SK-N-SH (cell line): ENCODE measurements around the gene HEPN1. TPM values are rescaled to one million over a fixed set of nuclear protein-coding genes. Genes with fewer than 3 reads are reported as not detected.

Source experiments
- CTCF ChIA-PET: fragments of 300-600, 350-600 bp; formaldehyde crosslinking; extraction: SDS; loops from one replicate; lab custom pipeline; 2021; lab: Yijun Ruan, JAX
- POLR2A ChIA-PET: fragments of 350-600 bp; sonication (Branson Sonifier 250); formaldehyde crosslinking; extraction: SDS; loops from one replicate; lab custom pipeline; 2020; ENCODE audit warnings: antibody characterized with exemption, inconsistent platforms; lab: Yijun Ruan, JAX
- DNase-seq: peaks from one replicate; pipeline ENCODE4 v3.0.0; 2012
- H2AFZ ChIP-seq: fragments of 200-600 bp; sonication (generic); 2 replicates; pipeline ENCODE4 v1.8.1; 2016; ENCODE audit warnings: antibody characterized with exemption, mild to moderate bottlenecking, low read depth
- H3F3A ChIP-seq: fragments of 200-600 bp; sonication (generic); replicated peaks from 2 replicates; pipeline ENCODE3; 2016; ENCODE audit warnings: antibody characterized with exemption, mild to moderate bottlenecking; ENCODE audit not compliant: insufficient read depth
- H3K27ac ChIP-seq, 2 experiments: fragments of 200-500 bp in 1 of 2; fragments of 200-600 bp in 1 of 2; sonication (Bioruptor generic) in 1 of 2; sonication (generic), shearing (Covaris generic) in 1 of 2; 2 replicates each; pipeline versions ENCODE4 v1.5.1 to v1.6.1; 2014 to 2016; ENCODE audit warnings: low read depth in 2 of 2, inconsistent platforms in 1 of 2, low read length in 1 of 2, mild to moderate bottlenecking in 1 of 2, mixed read lengths in 1 of 2
- H3K27me3 ChIP-seq: fragments of 200-600 bp; sonication (generic), shearing (Covaris generic); 2 replicates; pipeline ENCODE4 v1.6.1; 2016; ENCODE audit warnings: mixed run types; ENCODE audit not compliant: insufficient read depth
- H3K36me3 ChIP-seq, 2 experiments: fragments of 200-500 bp in 1 of 2; fragments of 200-600 bp in 1 of 2; sonication (Bioruptor generic) in 1 of 2; sonication (generic) in 1 of 2; replicated peaks in 1 of 2; 2 replicates each; pipeline versions ENCODE3 to v1.5.1; 2014 to 2016; ENCODE audit warnings: low read length in 1 of 2, mild to moderate bottlenecking in 1 of 2; ENCODE audit not compliant: insufficient read depth in 2 of 2, control insufficient read depth in 1 of 2
- H3K4me1 ChIP-seq, 2 experiments: fragments of 200-500 bp in 1 of 2; fragments of 200-600 bp in 1 of 2; sonication (Bioruptor generic) in 1 of 2; sonication (generic), shearing (Covaris generic) in 1 of 2; 2 replicates each; pipeline versions ENCODE4 v1.5.1 to v1.6.1; 2014 to 2016; ENCODE audit warnings: low read depth in 1 of 2, low read length in 1 of 2, mixed run types in 1 of 2; ENCODE audit not compliant: insufficient read depth in 2 of 2, control insufficient read depth in 1 of 2
- H3K4me2 ChIP-seq: fragments of 200-600 bp; sonication (generic), shearing (Covaris generic); 2 replicates; pipeline ENCODE4 v1.6.1; 2017; ENCODE audit warnings: mixed run types
- H3K4me3 ChIP-seq, 2 experiments: fragments of 200-500 bp in 1 of 2; fragments of 200-600 bp in 1 of 2; sonication (Bioruptor generic) in 1 of 2; sonication (generic), shearing (Covaris generic) in 1 of 2; 2 replicates each; pipeline versions ENCODE4 v1.5.1 to v1.8.1; 2014 to 2016; ENCODE audit warnings: low read depth in 2 of 2, inconsistent platforms in 1 of 2, low read length in 1 of 2, mild to moderate bottlenecking in 1 of 2, mixed read lengths in 1 of 2, moderate library complexity in 1 of 2
- H3K79me2 ChIP-seq: fragments of 200-600 bp; sonication (generic); 2 replicates; pipeline ENCODE4 v1.8.1; 2017; ENCODE audit warnings: mild to moderate bottlenecking; ENCODE audit not compliant: insufficient read depth
- H3K9ac ChIP-seq: fragments of 200-600 bp; sonication (generic); 2 replicates; pipeline ENCODE4 v1.6.1; 2017; ENCODE audit warnings: mixed run types
- H3K9me2 ChIP-seq: fragments of 200-600 bp; sonication (generic); 2 replicates; pipeline ENCODE4 v1.6.1; 2017; ENCODE audit warnings: mixed run types
- H3K9me3 ChIP-seq: fragments of 200-600 bp; sonication (generic); 2 replicates; pipeline ENCODE4 v1.6.1; 2017; ENCODE audit warnings: mixed run types, mild to moderate bottlenecking, moderate library complexity
- H4K20me1 ChIP-seq: fragments of 200-600 bp; sonication (generic); 2 replicates; pipeline ENCODE4 v1.6.1; 2017; ENCODE audit warnings: mild to moderate bottlenecking, mixed run types; ENCODE audit not compliant: insufficient read depth
- CHD2 ChIP-seq: fragments of 150-350 bp; IDR thresholded peaks from 2 replicates; pipeline ENCODE4 v1.6.1; 2018; ENCODE audit warnings: low read length; ENCODE audit not compliant: partially characterized antibody
- FOXJ3 ChIP-seq: sonication (generic); formaldehyde crosslinking; IDR thresholded peaks from 2 replicates; pipeline ENCODE4 v1.5.1; 2020; ENCODE audit warnings: mild to moderate bottlenecking, missing genetic modification reagents
- RAD21 ChIP-seq: IDR thresholded peaks from 2 replicates; pipeline ENCODE4 v1.6.1; 2012; ENCODE audit warnings: mild to moderate bottlenecking, low read length
- REST ChIP-seq: IDR thresholded peaks from 2 replicates; pipeline ENCODE4 v1.6.1; 2012; ENCODE audit warnings: mild to moderate bottlenecking, low read depth, low read length, moderate library complexity
- TEAD4 ChIP-seq: IDR thresholded peaks from 2 replicates; pipeline ENCODE4 v1.4.0; 2012; ENCODE audit warnings: mild to moderate bottlenecking, borderline replicate concordance; ENCODE audit not compliant: insufficient read depth
- WGBS: methylation state at CpG from one replicate; pipeline ENCODE4 v1.1.6; 2017; ENCODE audit warnings: low lambda C conversion rate; 5-methylcytosine and 5-hydroxymethylcytosine counted together
- polyA plus RNA-seq, 3 experiments: library from polyadenylated mRNA; depleted of rRNA; stranded (reverse); fragments of >200 nt; gene quantifications; 2 replicates each; pipeline ENCODE4 v1.2.3, GENCODE V29; 2012
- TF ChIP-seq, protein P1 (sequence below): fragments of 200-600 bp; sonication (generic); IDR thresholded peaks from 2 replicates; pipeline ENCODE4 v1.6.1; 2017; ENCODE audit warnings: antibody characterized with exemption, mild to moderate bottlenecking, moderate library complexity

Gene HEPN1
- polyA plus RNA-seq, 1 of the 3 experiments (the other 2 are of a cell fraction) = not detected

GRCh38 chr11:124869856-124870387 lies 49.1 kb upstream of the HEPN1 start:
- H3K27me3 ChIP-seq = peaks cover 44% of the 10 kb centered on the region
- 88% methylated on average over 11 of the region's 14 CpGs for whole genome bisulfite sequencing

More at GRCh38 chr11:124869856-124870387, 49.1 kb upstream of the HEPN1 start:
- H3K9me3 ChIP-seq = no peaks in the 10 kb centered on the region
- TF ChIP-seq TEAD4 (no peak), REST (no peak), CHD2 (no peak), RAD21 (no peak), FOXJ3 (no peak)
- TF ChIP-seq, protein P1, sequence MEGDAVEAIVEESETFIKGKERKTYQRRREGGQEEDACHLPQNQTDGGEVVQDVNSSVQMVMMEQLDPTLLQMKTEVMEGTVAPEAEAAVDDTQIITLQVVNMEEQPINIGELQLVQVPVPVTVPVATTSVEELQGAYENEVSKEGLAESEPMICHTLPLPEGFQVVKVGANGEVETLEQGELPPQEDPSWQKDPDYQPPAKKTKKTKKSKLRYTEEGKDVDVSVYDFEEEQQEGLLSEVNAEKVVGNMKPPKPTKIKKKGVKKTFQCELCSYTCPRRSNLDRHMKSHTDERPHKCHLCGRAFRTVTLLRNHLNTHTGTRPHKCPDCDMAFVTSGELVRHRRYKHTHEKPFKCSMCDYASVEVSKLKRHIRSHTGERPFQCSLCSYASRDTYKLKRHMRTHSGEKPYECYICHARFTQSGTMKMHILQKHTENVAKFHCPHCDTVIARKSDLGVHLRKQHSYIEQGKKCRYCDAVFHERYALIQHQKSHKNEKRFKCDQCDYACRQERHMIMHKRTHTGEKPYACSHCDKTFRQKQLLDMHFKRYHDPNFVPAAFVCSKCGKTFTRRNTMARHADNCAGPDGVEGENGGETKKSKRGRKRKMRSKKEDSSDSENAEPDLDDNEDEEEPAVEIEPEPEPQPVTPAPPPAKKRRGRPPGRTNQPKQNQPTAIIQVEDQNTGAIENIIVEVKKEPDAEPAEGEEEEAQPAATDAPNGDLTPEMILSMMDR = no peak
- TF ChIP-seq, all 33 proteins: peak for 0
- CTCF ChIA-PET = interaction anchor here (1.2 to 7.4 kb wide), 7 partner anchors 12 to 559 kb away, joined by 3 to 220 read pairs (median 6); no protein-coding TSS in a partner anchor
- H3K79me2 ChIP-seq = no peaks in the 10 kb centered on the region
- no peak for DNase-seq
- H3K9ac ChIP-seq = no peak overlapping the region
- H4K20me1 ChIP-seq = no peaks in the 10 kb centered on the region
- H2AFZ ChIP-seq = no peak overlapping the region
- no peak overlapping the region for H3K4me2 ChIP-seq
- POLR2A ChIA-PET = interaction anchor here (0.6 kb wide), 1 partner anchor 84 kb away, joined by 3 read pairs; the partner anchor contains the start of gene CCDC15
- no peak overlapping the region for H3K4me3 ChIP-seq
- H3K27ac ChIP-seq = no peak overlapping the region
- H3F3A ChIP-seq = no peaks in the 10 kb centered on the region
- H3K4me1 ChIP-seq = peaks cover 4 to 24% of the 10 kb centered on the region in 2 experiments; a peak in 1 of 4 replicates
- H3K9me2 ChIP-seq = no peaks in the 10 kb centered on the region
- H3K36me3 ChIP-seq = no peaks in the 10 kb centered on the region
